ENCODE measurements around the gene TENM4.

DNA sequence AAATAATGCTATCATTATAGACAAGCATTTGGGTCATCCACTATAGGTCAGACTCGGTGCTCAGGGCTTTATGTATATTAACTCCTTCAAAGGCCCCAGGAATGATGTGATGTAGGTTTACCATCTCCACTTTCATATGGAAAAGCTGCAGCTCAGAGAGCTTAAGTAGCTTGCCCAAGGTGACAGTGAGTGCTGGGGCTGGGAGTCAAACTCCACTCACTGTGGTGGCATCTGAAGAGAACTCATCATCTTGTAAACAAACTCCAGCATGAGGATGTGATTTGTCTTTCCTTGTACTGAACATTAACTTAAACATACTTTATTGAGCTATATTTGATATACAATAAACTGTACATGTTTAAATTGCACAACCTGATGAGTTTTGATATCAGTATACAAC lies 25.4 kb downstream of the TENM4 start:
- TF ChIP-seq, protein P1, sequence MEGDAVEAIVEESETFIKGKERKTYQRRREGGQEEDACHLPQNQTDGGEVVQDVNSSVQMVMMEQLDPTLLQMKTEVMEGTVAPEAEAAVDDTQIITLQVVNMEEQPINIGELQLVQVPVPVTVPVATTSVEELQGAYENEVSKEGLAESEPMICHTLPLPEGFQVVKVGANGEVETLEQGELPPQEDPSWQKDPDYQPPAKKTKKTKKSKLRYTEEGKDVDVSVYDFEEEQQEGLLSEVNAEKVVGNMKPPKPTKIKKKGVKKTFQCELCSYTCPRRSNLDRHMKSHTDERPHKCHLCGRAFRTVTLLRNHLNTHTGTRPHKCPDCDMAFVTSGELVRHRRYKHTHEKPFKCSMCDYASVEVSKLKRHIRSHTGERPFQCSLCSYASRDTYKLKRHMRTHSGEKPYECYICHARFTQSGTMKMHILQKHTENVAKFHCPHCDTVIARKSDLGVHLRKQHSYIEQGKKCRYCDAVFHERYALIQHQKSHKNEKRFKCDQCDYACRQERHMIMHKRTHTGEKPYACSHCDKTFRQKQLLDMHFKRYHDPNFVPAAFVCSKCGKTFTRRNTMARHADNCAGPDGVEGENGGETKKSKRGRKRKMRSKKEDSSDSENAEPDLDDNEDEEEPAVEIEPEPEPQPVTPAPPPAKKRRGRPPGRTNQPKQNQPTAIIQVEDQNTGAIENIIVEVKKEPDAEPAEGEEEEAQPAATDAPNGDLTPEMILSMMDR (IDR thresholded peaks at IDR 0.05): no peak
- TF ChIP-seq POLR2A (IDR thresholded peaks at IDR 0.05): no peak

All from Peyer's patch (tissue), 4 donors.